Renal cortex interstitium (tissue), 15 donors: Measurements from ENCODE around the gene STX10. TPM values are rescaled to one million over a fixed set of nuclear protein-coding genes. Genes with fewer than 3 reads are reported as not detected.
A peak's percentile ranks its signal among the peaks of the same experiment; 100 is the strongest.
"Not testable (repeated sequence)": the region's sequence is repeated elsewhere in the genome, so short reads cannot be mapped to it uniquely, and the experiment has no call there.

Source experiments
- DNase-seq, 11 donors: peaks; one replicate each; pipeline ENCODE4 v3.0.0-alpha.2; 2013; ENCODE audit warnings: low read depth in 9 of 11, low spot score in 4 of 11; ENCODE audit errors: extremely low read depth in 1 of 11
- long read RNA-seq, 16 experiments: transcript quantifications; one replicate each; lab custom pipeline, GENCODE V29; 2026
- polyA plus RNA-seq, 3 donors: library from polyadenylated mRNA; unstranded; fragments of 120-200 nt; gene quantifications; one replicate each; pipeline ENCODE4 v1.2.1, GENCODE V29; 2013; ENCODE audit not compliant: insufficient read length in 3 of 3

The STX10 gene, protein sequence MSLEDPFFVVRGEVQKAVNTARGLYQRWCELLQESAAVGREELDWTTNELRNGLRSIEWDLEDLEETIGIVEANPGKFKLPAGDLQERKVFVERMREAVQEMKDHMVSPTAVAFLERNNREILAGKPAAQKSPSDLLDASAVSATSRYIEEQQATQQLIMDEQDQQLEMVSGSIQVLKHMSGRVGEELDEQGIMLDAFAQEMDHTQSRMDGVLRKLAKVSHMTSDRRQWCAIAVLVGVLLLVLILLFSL
- polyA plus RNA-seq: 10 to 100 TPM; 51.2 to 70.8 (median 60.4) TPM
- long read RNA-seq, donor 1, partial matches to known transcripts: 0 of 6 reads
- long read RNA-seq, donor 1, other reads (novel, unspliced or antisense): 0 of 6 reads
- long read RNA-seq, donor 2, transcript STX10-204 (8 exons, 1,136 nt): major isoform, 16 of 17 reads
- long read RNA-seq, donor 2, partial matches to known transcripts: 0 of 17 reads
- long read RNA-seq, donor 2, other reads (novel, unspliced or antisense): 0 of 17 reads
- long read RNA-seq, donor 3, transcript STX10-204 (8 exons, 1,136 nt): major isoform, 18 of 33 reads
- long read RNA-seq, donor 3, partial matches to known transcripts: 14 of 33 reads
- long read RNA-seq, donor 3, other reads (novel, unspliced or antisense): 0 of 33 reads
- long read RNA-seq, donor 4, transcript STX10-204 (8 exons, 1,136 nt): major isoform, 14 of 16 reads
- long read RNA-seq, donor 4, partial matches to known transcripts: 0 of 16 reads
- long read RNA-seq, donor 4, other reads (novel, unspliced or antisense): 0 of 16 reads
- long read RNA-seq, donor 5: 0 reads
- long read RNA-seq, donor 6, transcript STX10-204 (8 exons, 1,136 nt): major isoform, 12 of 16 reads
- long read RNA-seq, donor 6, partial matches to known transcripts: 0 of 16 reads
- long read RNA-seq, donor 6, other reads (novel, unspliced or antisense): 0 of 16 reads
- long read RNA-seq, donor 7, transcript STX10-204 (8 exons, 1,136 nt): major isoform, 17 of 18 reads
- long read RNA-seq, donor 7, partial matches to known transcripts: 0 of 18 reads
- long read RNA-seq, donor 7, other reads (novel, unspliced or antisense): 0 of 18 reads
- long read RNA-seq, donor 8: 0 reads
- long read RNA-seq, donor 9, transcript STX10-204 (8 exons, 1,136 nt): major isoform, 17 of 20 reads
- long read RNA-seq, donor 9, partial matches to known transcripts: 0 of 20 reads
- long read RNA-seq, donor 9, other reads (novel, unspliced or antisense): 0 of 20 reads
- long read RNA-seq, donor 10, transcript STX10-204 (8 exons, 1,136 nt): major isoform, 13 of 19 reads
- long read RNA-seq, donor 10, partial matches to known transcripts: 5 of 19 reads
- long read RNA-seq, donor 10, other reads (novel, unspliced or antisense): 0 of 19 reads
- long read RNA-seq, donor 11, transcript STX10-204 (8 exons, 1,136 nt): major isoform, 19 of 19 reads
- long read RNA-seq, donor 11, partial matches to known transcripts: 0 of 19 reads
- long read RNA-seq, donor 11, other reads (novel, unspliced or antisense): 0 of 19 reads
- long read RNA-seq, donor 12, transcript STX10-204 (8 exons, 1,136 nt): major isoform, 8 of 12 reads
- long read RNA-seq, donor 12, partial matches to known transcripts: 0 of 12 reads
- long read RNA-seq, donor 12, other reads (novel, unspliced or antisense): 0 of 12 reads
- long read RNA-seq, donor 13: 0 reads
- long read RNA-seq, donor 14, transcript STX10-204 (8 exons, 1,136 nt): major isoform, 26 of 36 reads
- long read RNA-seq, donor 14, partial matches to known transcripts: 5 of 36 reads
- long read RNA-seq, donor 14, other reads (novel, unspliced or antisense): 0 of 36 reads
- long read RNA-seq, donor 15, transcript STX10-204 (8 exons, 1,136 nt): major isoform, 7 of 12 reads
- long read RNA-seq, donor 15, partial matches to known transcripts: 5 of 12 reads
- long read RNA-seq, donor 15, other reads (novel, unspliced or antisense): 0 of 12 reads
- long read RNA-seq, donor 16, transcript STX10-204 (8 exons, 1,136 nt): major isoform, 52 of 71 reads
- long read RNA-seq, donor 16, partial matches to known transcripts: 14 of 71 reads
- long read RNA-seq, donor 16, other reads (novel, unspliced or antisense): 0 of 71 reads

DNA sequence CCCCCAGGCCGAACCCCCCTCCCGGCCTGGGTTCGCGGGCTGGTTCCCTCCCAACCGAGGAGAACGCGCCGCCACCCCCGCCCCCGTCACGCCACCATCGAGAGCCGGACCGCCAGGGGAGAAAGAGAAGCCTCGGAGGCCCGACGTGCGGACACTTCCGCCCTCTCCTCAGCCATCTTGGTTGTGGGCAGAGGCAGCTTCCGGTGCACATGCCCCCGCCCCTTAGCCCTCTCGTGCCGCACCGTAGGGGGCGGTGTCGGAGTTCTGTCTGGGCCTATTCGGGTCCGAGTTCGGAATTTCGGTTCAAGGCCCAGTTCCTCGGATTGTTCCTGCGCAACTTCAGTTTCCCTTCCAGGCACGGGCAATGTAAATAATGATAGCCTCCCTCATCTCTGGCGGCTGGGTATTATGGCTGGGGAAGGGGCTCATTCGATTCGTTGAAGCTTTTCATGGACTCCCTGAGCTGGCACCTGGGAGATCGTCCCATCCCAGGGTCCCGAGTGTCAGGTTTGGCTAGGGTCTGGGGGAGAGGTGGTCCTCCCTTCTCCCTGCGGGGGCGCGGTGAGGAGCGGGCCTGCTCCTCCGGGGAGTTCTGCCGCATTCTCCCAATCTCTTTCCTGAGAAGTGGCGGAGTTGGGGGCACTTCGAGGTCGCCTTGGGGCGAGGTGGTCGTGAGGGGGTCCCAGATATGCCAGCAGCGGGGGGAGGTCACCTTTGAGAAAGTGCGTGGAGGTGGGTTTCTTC lies at the start of gene STX10, which contains the start of gene IER2:
Gene STX10, minus strand, starts transcription at position 189 of the 744 bp plus-strand sequence. CDS start 202 bp downstream, outside the sequence.
Gene IER2, plus strand, starts transcription at position 225 of the 744 bp plus-strand sequence. CDS start 2,776 bp downstream, outside the sequence.
- DNase-seq: peak in 10 of 11 donors; percentile 86 to 95 (median 91)

DNA sequence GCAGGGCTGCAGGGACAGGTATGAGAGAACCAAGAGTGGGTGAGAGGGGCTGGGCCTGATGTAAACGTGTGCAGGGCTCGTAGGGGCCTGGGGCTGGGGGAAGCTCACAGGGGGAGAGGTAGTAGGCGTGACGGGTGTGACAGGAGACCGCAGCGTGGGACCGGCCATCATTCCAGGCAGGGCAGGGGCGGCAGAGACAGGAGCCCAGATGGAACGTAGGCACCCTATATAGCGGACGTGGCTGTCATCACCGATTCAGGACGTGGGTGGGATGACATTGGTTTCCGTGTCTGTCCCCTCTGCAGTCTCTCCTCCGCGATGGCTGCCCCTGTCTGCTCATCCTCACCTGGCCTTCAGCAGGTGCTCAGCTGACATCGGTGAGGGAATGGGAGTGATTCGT lies 48.5 kb upstream of the STX10 start:
- no peak for DNase-seq

DNA sequence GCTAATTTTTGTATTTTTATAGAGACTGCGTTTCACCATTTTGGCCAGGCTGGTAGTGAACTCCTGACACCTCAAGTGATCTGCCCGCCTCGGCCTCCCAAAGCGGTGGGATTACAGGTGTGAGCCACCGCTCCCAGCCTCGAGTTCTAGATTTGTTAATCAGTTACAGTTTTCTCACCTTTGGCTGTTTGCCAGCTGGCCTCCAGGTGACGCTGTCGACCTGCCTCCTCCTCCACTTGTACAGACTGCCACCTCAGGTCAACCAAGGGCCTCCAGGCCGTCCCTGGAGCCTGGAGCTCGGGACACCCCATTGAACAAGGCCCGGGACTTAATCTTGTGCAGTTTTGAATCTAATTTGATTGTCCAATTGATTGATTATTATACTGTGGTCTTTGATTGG lies 45.5 kb upstream of the STX10 start:
- DNase-seq: no peak

DNA sequence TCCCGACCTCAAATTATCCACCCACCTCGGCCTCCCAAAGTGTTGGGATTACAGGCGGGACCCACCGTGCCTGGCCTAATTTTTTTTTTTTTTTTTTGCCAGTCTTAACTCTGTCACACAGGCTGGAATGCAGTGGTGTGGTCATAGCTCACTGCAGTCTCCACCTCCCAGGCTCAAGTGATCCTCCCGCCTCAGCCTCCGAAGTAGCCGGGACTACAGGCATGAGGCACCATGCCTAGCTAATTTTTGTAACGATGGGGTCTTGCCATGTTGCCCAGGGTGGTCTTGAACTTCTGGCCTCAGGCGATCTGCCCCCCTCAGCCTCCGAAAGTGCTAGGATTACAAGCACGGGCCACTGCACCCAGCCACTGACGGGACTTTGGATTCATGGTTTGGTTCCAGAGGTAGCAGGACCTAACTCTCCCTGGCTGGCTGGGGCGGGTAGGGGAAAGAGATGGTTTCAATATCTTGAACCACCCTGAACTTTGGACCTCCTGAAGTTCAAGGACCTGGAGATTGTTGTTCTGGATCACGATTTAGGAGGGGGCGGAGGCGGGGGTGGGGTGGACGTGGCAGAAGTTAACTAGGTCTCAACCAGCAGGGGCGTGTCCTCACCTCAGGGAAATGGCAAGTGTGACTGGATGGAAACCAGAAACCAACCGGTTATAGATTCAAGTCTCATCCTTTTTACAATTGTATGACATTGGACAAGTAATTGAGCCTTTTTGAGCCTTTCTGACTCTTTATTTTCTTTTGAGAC lies 40.8 kb upstream of the STX10 start:
- no peak for DNase-seq

DNA sequence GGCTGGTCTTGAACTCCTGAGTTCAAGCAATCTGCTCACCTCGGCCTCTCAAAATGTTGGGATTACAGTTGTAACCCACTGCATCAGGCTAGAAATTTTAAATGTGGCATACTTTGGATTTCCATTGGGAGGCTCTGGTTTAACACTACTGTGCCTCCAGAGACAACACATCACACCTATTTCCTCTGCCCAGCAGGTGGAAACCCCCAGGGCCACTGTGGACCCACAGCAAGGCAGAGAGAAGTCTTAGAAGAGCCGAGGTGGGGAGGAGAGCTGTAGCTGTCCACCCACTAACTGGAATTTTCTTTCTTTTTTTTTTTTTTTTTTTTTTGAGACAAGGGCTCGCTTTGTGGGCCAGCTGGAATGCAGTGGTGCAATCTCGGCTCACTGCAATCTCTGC lies 39.4 kb upstream of the STX10 start:
- no peak for DNase-seq

DNA sequence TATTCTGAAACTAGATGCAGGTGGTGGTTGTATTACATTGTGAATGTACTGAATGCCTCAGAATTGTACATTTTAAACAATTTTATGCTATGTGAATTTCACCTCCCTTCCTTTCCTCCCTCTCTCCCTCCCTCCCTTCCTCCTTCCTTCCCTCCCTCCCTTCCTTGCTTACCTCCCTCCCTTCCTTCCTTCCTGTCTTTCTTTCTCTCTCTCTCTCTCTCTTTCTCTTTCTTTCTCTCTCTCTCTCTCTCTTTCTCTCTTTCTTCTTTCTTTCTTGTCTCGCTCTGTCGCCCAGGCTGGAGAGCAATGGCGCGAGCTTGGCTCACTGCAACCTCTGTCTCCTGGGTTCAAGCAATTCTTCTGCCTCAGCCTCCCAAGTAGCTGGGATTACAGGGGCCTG lies 37.2 kb upstream of the STX10 start:
- DNase-seq: no peak

DNA sequence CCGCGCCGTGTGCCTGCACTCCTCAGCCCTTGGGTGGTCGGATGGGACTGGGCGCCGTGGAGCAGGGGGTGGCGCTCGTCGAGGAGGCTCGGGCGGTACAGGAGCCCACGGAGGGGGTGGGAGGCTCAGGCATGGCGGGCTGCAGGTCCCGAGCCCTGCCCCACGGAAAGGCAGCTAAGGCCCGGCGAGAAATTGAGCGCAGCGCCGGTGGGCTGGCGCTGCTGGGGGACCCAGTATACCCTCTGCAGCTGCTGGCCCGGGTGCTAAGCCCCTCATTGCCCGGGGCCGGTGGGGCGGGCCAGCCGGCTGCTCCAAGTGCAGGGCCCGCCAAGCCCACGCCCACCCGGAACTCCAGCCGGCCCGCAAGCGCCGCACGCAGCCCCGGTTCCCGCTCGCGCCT lies 36.5 kb upstream of the STX10 start:
- not testable (repeated sequence) for DNase-seq

DNA sequence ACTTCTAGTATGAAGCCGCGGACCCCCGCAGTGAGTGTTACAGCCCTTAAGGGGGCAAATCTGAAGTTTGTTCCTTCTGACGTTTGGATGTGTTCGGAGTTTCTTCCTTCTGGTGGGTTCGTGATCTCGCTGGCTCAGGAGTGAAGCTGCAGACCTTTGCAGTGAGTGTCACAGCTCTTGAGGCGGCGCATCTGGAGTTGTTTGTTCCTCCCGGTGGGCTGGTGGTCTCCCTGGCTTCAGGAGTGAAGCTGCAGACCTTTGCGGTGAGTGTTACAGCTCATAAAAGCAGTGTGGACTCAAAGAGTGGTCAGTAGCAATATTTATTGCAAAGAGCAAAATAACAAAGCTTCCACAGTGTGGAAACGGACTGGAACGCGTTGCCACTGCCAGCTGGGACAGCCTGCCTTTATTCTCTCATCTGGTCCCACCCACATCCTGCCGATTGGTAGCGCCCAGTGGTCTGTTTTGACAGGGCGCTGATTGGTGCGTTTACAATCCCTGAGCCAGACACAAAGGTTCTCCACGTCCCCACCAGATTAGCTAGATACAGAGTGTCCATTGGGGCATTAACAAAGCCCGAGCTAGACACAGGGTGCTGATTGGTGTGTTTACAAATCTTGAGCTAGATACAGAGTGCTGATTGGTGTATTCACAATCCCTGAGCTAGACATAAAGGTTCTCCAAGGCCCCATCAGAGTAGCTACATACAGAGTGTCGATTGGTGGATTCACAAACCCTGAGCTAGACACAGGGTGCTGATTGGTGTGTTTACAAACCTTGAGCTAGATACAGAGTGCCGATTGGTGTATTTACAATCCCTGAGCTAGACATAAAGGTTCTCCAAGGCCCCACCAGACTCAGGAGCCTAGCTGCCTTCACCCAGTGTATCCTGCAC lies 35.8 kb upstream of the STX10 start:
- DNase-seq: not testable (repeated sequence)

DNA sequence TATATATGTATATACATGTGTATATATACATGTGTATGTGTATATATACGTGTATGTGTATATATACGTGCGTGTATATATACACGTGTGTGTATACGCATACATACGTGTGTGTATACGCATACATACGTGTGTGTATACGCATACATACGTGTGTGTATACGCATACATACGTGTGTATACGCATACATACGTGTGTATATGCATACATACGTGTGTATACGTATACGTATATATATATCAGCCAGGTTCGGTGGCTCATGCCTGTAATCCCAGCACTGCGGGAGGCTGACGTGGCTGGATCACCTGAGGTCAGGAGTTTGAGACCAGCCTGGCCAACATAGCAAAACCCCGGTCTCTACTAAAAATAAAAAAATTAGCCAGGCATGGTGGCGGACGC lies 34.8 kb upstream of the STX10 start:
- not testable (repeated sequence) for DNase-seq

DNA sequence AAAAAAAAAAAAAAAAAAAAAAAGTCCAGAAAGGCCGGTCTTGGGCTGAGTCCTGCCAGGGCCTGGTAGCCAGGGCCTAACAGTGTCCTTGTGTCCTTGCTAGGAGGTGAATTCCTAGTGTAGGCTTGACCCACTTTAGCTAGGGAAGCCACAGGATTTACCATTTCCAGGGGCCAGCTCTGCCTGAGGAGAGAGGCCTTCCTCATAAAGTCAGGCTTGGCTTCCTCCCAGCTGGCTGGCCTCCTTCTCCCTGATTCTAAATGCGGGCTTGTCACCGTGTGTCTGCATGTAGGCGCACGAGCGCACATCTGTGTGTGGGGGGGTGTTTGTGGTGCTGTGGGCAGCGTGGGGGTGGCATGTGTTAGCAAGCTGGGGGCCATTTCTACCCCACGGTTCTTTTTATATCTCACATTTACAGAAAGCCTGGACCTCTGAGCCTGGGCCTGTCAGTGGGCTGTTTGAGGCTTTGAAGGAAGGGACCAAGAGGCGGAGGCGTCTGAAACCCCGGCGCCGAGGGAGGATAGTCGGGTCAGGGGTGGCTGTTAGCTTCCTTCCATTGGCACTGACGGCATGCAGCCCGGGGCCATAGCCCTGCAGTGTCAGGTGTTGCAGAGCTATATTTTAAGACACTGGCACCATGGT lies 31.7 kb upstream of the STX10 start:
- DNase-seq: peak in 4 of 11 donors; percentile 33 to 67 (median 62)

DNA sequence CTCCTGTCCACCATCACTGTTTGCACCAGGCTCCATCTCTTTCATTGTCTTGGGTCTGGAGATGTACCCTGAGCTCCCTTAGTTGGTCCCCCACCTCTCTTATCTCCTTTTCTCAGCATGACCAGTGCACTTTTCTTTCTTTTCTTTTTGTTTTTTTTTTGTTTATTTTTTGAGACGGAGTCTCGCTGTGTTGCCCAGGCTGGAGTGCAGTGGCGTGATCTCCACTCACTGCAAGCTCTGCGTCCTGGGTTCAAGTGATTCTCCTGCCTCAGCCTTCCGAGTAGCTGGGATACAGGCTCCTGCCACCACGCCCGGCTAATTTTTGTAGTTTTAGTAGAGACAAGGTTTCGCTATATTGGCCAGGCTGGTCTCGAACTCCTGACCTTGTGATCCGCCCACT lies 28.1 kb upstream of the STX10 start:
- DNase-seq: not testable (repeated sequence)

DNA sequence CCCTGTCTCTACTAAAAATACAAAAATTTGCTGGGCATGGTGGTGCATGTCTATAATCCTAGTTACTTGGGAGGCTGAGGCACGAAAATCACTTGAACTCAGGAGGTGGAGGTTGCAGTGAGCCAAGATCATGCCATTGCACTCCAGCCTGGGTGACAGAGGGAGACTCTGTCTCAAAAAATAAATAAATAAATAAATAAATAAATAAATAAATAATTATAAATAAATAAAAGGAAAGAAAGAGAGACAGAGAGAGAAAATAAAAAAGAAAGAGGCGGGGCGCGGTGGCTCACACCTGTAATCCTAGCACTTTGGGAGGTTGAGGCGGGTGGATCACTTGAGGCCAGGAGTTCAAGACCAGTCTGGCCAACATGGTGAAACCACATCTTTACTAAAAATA lies 27.4 kb upstream of the STX10 start:
- DNase-seq: not testable (repeated sequence)

DNA sequence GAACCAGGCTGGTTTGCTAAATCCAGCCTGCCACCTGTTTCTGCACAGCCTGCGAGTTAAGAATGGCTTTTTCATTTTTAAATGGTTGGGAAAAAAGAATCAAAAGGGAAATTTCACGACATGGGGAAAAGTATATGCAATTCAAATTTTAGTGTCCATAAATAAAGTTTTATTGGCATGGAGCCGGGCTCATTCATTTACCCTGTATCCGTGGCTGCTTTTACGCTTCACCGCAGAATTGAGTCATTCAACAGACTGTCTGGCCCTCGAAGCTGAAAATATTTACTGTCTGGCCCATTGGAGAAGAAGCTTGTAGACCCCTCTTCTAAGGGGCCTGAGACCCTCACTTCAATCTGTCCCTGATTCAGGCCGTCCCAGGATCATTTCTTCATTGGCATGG lies 26.2 kb upstream of the STX10 start:
- DNase-seq: no peak

DNA sequence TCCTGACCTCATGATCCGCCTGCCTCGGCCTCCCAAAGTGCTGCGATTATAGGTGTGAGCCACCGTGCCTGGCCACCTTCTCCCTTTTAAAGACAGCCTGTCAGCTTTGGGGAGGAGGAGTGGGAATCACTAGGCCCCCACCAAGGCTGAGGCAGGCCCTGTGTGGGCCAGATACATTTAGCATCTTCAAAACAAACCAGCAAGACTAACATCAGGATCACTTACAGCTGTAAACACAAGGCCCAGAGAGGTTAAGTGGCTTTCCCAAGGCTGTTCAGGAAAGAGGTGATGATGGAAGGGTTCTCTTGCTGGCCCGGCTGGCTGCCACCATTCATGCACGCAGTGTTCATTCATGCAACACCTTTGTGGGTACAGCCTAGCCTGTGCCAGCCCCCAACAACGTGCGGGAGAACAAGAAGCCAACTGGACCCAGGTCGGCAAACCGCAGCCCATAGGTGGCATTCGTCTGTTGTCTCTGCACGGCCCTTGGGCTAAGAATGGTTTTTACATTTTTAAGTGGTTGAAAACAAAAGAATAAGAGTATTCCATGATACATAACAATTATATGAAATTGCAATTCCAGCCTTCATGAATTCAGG lies 23.1 kb upstream of the STX10 start:
- DNase-seq: no peak
